K562 (cell line): Measurements from ENCODE around the gene PITPNM3. TPM values are rescaled to one million over a fixed set of nuclear protein-coding genes. Genes with fewer than 3 reads are reported as not detected.

Experiments used
- ATAC-seq: fragments of 200-7000 bp; cut with Tn5 transposase; 3 replicates; pipeline ENCODE4 v1.9.1; 2020; ENCODE audit warnings: moderate library complexity
- BruUV-seq: library from RNA; stranded (reverse); fragments of 400-500 nt; replicated peaks from 2 replicates; lab custom pipeline; 2021; lab: Mats Ljungman, UMichigan
- CTCF ChIA-PET: fragments of 300-600 bp; formaldehyde crosslinking; extraction: SDS; loops from one replicate; lab custom pipeline; 2021; ENCODE audit warnings: low intra/inter-chr PET ratio; lab: Yijun Ruan, JAX
- POLR2A ChIA-PET: fragments of 300-600, 350-650 bp; sonication (Branson Sonifier 250); formaldehyde crosslinking; extraction: SDS; loops from one replicate; lab custom pipeline; 2021; ENCODE audit warnings: antibody characterized with exemption, inconsistent platforms; lab: Yijun Ruan, JAX
- DNase-seq, 4 experiments: peaks; one replicate each; pipeline versions ENCODE4 v3.0.0 to v3.0.0-alpha.2; 2011 to 2018; ENCODE audit warnings: low spot score in 3 of 4, mixed read lengths in 3 of 4; ENCODE audit errors: extremely low read depth in 1 of 4
- FAIRE-seq: peaks from 2 replicates; lab custom pipeline; 2011; peaks lifted over from hg19 to GRCh38; lab: Jason Lieb, UNC
- H2AFZ ChIP-seq: 2 replicates; pipeline ENCODE4 v1.6.0; 2011; ENCODE audit warnings: low read depth, low read length, control low read depth, inconsistent platforms
- H3K27ac ChIP-seq: fragments of 200-600 bp; 3 replicates; pipeline ENCODE4 v1.8.0; 2011; ENCODE audit warnings: low read depth, mild to moderate bottlenecking, control low read depth, inconsistent platforms, low read length, moderate library complexity, mixed read lengths; ENCODE audit errors: extremely low read depth
- H3K27me3 ChIP-seq, 2 experiments: fragments of 300-600 bp in 1 of 2; 2 replicates in 1 of 2; 3 replicates in 1 of 2; pipeline versions ENCODE4 v1.6.0 to v1.8.0; 2011; ENCODE audit warnings: inconsistent platforms in 2 of 2, low read length in 2 of 2, mild to moderate bottlenecking in 1 of 2, mixed read lengths in 1 of 2, moderate library complexity in 1 of 2; ENCODE audit not compliant: control insufficient read depth in 2 of 2, insufficient read depth in 2 of 2
- H3K36me3 ChIP-seq: fragments of 300-600 bp; 3 replicates; pipeline ENCODE4 v1.8.0; 2011; ENCODE audit warnings: mild to moderate bottlenecking, low read length, inconsistent platforms; ENCODE audit not compliant: control insufficient read depth, insufficient read depth
- H3K4me1 ChIP-seq, 2 experiments: fragments of 200-600 bp in 1 of 2; replicated peaks in 1 of 2; 2 replicates in 1 of 2; 3 replicates in 1 of 2; pipeline versions ENCODE4 v1.5.1 to v1.8.0; 2011; ENCODE audit warnings: inconsistent platforms in 2 of 2, low read length in 2 of 2, mild to moderate bottlenecking in 1 of 2, mixed read lengths in 1 of 2, moderate library complexity in 1 of 2; ENCODE audit not compliant: control insufficient read depth in 2 of 2, insufficient read depth in 2 of 2
- H3K4me2 ChIP-seq: 2 replicates; pipeline ENCODE4 v1.6.1; 2011; ENCODE audit warnings: low read length, control low read depth, inconsistent platforms, mixed read lengths; ENCODE audit not compliant: insufficient read depth
- H3K4me3 ChIP-seq: fragments of 200-600 bp; sonication (generic), shearing (Covaris generic); 2 replicates; pipeline ENCODE4 v1.5.1; 2016; ENCODE audit warnings: control low read depth, inconsistent platforms
- H3K79me2 ChIP-seq: fragments of 200-600 bp; 3 replicates; pipeline ENCODE4 v1.8.0; 2011; ENCODE audit warnings: low read length, inconsistent platforms; ENCODE audit not compliant: control insufficient read depth, insufficient read depth
- H3K9ac ChIP-seq, 2 experiments: 2 replicates each; pipeline versions ENCODE4 v1.6.0 to v1.6.1; 2011; ENCODE audit warnings: low read depth in 2 of 2, low read length in 2 of 2, control low read depth in 1 of 2, inconsistent platforms in 1 of 2, mild to moderate bottlenecking in 1 of 2, mixed read lengths in 1 of 2; ENCODE audit not compliant: insufficient read depth in 1 of 2
- H3K9me1 ChIP-seq: one replicate; pipeline ENCODE4 v1.6.0; 2011; ENCODE audit warnings: inconsistent platforms, mild to moderate bottlenecking, low read length, moderate library complexity; ENCODE audit not compliant: control insufficient read depth, insufficient read depth
- H3K9me3 ChIP-seq: replicated peaks from 2 replicates; pipeline ENCODE4 v1.5.1; 2011; ENCODE audit warnings: low read depth, low read length, inconsistent platforms; ENCODE audit not compliant: control insufficient read depth, insufficient read depth
- H4K20me1 ChIP-seq: replicated peaks from 2 replicates; pipeline ENCODE4 v1.6.1; 2011; ENCODE audit warnings: low read length, inconsistent platforms, mixed read lengths; ENCODE audit not compliant: control insufficient read depth, insufficient read depth
- ARID3B ChIP-seq: fragments of 250-450 bp; sonication (Bioruptor Pico); IDR thresholded peaks from 2 replicates; pipeline ENCODE4 v1.4.0; 2020; ENCODE audit warnings: borderline replicate concordance
- CSDE1 ChIP-seq, 2 experiments: fragments of 450-650 bp; IDR thresholded peaks; 2 replicates each; pipeline ENCODE4 v1.6.1; 2016; ENCODE audit warnings: mild to moderate bottlenecking in 1 of 2
- HIVEP1 ChIP-seq: fragments of 250-450 bp; sonication (Bioruptor Pico); IDR thresholded peaks from 2 replicates; pipeline ENCODE4 v1.4.0; 2020; ENCODE audit warnings: mild to moderate bottlenecking
- NFE2L1 ChIP-seq: fragments of 450-650 bp; IDR thresholded peaks from 2 replicates; pipeline ENCODE4 v1.6.1; 2016; ENCODE audit warnings: missing genetic modification characterization, low read depth, mild to moderate bottlenecking, missing compliant biosample characterization, moderate library complexity, borderline replicate concordance
- NKRF ChIP-seq: fragments of 450-650 bp; IDR thresholded peaks from 2 replicates; pipeline ENCODE4 v1.6.1; 2016; ENCODE audit warnings: borderline replicate concordance
- RBFOX2 ChIP-seq: fragments of 200-400 bp; formaldehyde crosslinking; IDR thresholded peaks from 2 replicates; pipeline ENCODE4 v1.6.1; 2017; ENCODE audit warnings: low read depth, mild to moderate bottlenecking, low read length, moderate library complexity
- ZBTB8A ChIP-seq: fragments of 450-650 bp; IDR thresholded peaks from 2 replicates; pipeline ENCODE4 v1.6.1; 2018; ENCODE audit warnings: mild to moderate bottlenecking, moderate library complexity; ENCODE audit not compliant: partially characterized antibody
- WGBS: fragments of 100-300 bp; shearing (Covaris generic); methylation state at CpG from one replicate; pipeline ENCODE4 v1.1.6; 2016; ENCODE audit warnings: low coverage, mixed read lengths; ENCODE audit not compliant: insufficient coverage; ENCODE audit errors: missing lambda C conversion rate; 5-methylcytosine and 5-hydroxymethylcytosine counted together
- in situ Hi-C: fragments of 300-500 bp; cut with MboI; formaldehyde crosslinking; loops from 4 replicates; pipeline ENCODE4 v1.15.0; 2018; ENCODE audit warnings: inconsistent platforms, mixed read lengths
- intact Hi-C: fragments of 100-400 bp; cut with micrococcal nuclease; formaldehyde crosslinking; loops from 2 replicates; pipeline ENCODE4 v1.14.2; 2022
- polyA plus RNA-seq, 8 experiments: library from polyadenylated mRNA; depleted of rRNA in 4 of 8; stranded (reverse) in 5 of 8; unstranded in 3 of 8; fragments of >200 nt; fragmentation: Nextera tagmentation in 2 of 8; fragmentation: Illumina TruSeq in 1 of 8; extraction: Ambion mirVana in 2 of 8; extraction: Trizol in 1 of 8; gene quantifications; 2 replicates each; pipeline versions ENCODE4 v1.2.1 to v1.2.3, GENCODE V29; 2011 to 2014; ENCODE audit warnings: inconsistent platforms in 1 of 8, missing spikeins in 1 of 8
- total RNA-seq, 7 experiments: library from RNA; depleted of rRNA in 6 of 7; stranded (reverse); fragments of >200 nt in 6 of 7; fragmentation: Illumina TruSeq in 2 of 7; extraction: Trizol in 2 of 7; gene quantifications; 2 replicates each; pipeline versions ENCODE4 v1.2.1 to v1.2.3, GENCODE V29; 2011 to 2021; ENCODE audit warnings: low replicate concordance in 1 of 7

The PITPNM3 gene
- total and polyA plus RNA-seq, 9 of the 15 experiments (the other 6 are each of a cell fraction or from before 2014, with no cell fraction given) = 0.14 to 0.38 (median 0.22) TPM; not detected in 2

DNA sequence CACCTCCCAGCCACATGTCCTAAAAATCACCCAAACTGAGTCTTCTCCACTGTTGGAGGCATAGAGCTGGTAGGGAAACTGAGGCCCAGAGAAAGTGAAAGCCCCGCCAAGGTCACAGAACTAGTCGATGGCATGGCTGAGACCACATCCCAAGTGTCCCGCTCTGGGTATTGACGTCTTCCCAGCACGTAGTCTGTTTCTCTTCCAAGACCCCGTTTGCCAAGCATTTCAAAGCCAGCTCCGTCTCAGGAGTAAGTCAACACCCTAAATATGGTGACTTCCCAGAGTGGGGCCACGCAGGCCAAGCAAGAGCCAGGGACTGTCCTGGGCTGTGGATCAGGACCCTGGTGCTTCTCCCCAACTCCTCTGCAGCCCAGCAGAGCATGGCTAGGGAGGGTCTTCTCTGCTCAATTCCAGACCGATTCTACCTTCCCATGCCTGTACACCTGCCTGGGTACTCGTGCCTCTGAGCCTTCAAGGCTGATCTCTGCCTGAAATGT lies 19.7 kb downstream of the PITPNM3 start:
- TF ChIP-seq CSDE1 (IDR thresholded peaks at IDR 0.05) (no peak), NFE2L1 (tag) (no peak), HIVEP1 (CRISPR knock-in tag) (no peak), RBFOX2 (no peak)
- whole genome bisulfite sequencing = 7% methylated on average over 9 of the region's 10 CpGs
- Histone ChIP-seq H2AFZ (no peak overlapping the region), H3K4me3 (no peak overlapping the region), H4K20me1 (no peaks in the 10 kb centered on the region), H3K4me2 (no peak overlapping the region), H3K27me3 (peaks cover 6 to 30% of the 10 kb centered on the region in 2 experiments; a peak in 4 of 5 replicates), H3K9me3 (no peaks in the 10 kb centered on the region; the same call in 1 of the 2 replicates), H3K27ac (no peak overlapping the region), H3K9ac (no peak overlapping the region), H3K79me2 (no peaks in the 10 kb centered on the region), H3K4me1 (no peaks in the 10 kb centered on the region), H3K9me1 (no peaks in the 10 kb centered on the region), H3K36me3 (no peaks in the 10 kb centered on the region)
- ChIA-PET POLR2A (interaction anchor here (0.9 kb wide), 1 partner anchor 13 kb away, joined by 3 read pairs; no protein-coding TSS in a partner anchor), CTCF (no interaction called here)
- no TSS peak for BruUV-seq
- ATAC-seq (no peak), FAIRE-seq (no peak), DNase-seq (no peak)
- in situ Hi-C loops (no loop called here), intact Hi-C loops (no loop called here)

DNA sequence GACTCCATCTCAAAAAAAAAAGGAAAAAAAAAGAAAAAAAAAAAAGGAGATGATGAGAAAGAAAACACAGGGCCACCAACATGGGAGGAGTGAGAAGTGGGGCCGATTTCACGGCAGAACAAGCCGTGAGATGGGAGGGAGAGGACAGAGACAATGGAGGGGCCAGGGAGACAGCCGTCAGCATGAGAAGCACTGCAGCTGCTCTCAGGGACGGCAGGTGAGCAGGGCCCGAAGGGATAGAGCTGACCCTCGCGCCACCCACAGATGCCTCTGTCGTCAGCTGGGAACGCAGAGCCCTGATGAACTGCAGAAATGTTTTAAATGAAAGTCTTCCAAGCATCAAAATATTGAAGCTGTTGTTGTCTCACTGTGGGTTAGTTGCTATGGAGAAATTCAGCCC lies 20.3 kb downstream of the PITPNM3 start:
- no peaks in the 10 kb centered on the region for H3K79me2 ChIP-seq
- ChIA-PET CTCF (no interaction called here), POLR2A (interaction anchor here (0.7 kb wide), 1 partner anchor 72 kb away, joined by 3 read pairs; no protein-coding TSS in a partner anchor)
- no peak for DNase-seq
- BruUV-seq = no TSS peak
- no peak overlapping the region for H2AFZ ChIP-seq
- H3K4me3 ChIP-seq = no peak overlapping the region
- H3K4me1 ChIP-seq = no peaks in the 10 kb centered on the region
- no peak overlapping the region for H3K27ac ChIP-seq
- TF ChIP-seq ARID3B = no peak
- no peak for TF ChIP-seq NKRF
- no peak for TF ChIP-seq ZBTB8A
- no peak for FAIRE-seq
- no peak overlapping the region for H3K4me2 ChIP-seq
- peaks cover 6 to 35% of the 10 kb centered on the region in 2 experiments; a peak in 4 of 5 replicates for H3K27me3 ChIP-seq
- no peaks in the 10 kb centered on the region; the same call in 1 of the 2 replicates for H3K9me3 ChIP-seq
- 19% methylated on average over 7 of the region's 10 CpGs for WGBS
- no peak overlapping the region for H3K9ac ChIP-seq
- in situ Hi-C loops = no loop called here
- H4K20me1 ChIP-seq = no peaks in the 10 kb centered on the region
- ATAC-seq = no peak
- intact Hi-C loops = no loop called here
- no peaks in the 10 kb centered on the region for H3K9me1 ChIP-seq
- no peaks in the 10 kb centered on the region for H3K36me3 ChIP-seq
